HUES64 (cell line): Measurements from ENCODE around the gene ANK2.

Source experiments
- H3K27ac ChIP-seq: 2 replicates; pipeline ENCODE4 v1.7.0; 2013; ENCODE audit warnings: low read depth, low read length, inconsistent platforms
- H3K27me3 ChIP-seq: 2 replicates; pipeline ENCODE4 v1.6.1; 2013; ENCODE audit warnings: mild to moderate bottlenecking, low read length; ENCODE audit not compliant: insufficient read depth
- H3K36me3 ChIP-seq: 2 replicates; pipeline ENCODE4 v1.6.1; 2013; ENCODE audit warnings: mild to moderate bottlenecking, low read length; ENCODE audit not compliant: insufficient read depth
- H3K4me1 ChIP-seq: 2 replicates; pipeline ENCODE4 v1.6.1; 2013; ENCODE audit warnings: mild to moderate bottlenecking, low read length, moderate library complexity; ENCODE audit not compliant: insufficient read depth
- H3K4me3 ChIP-seq: 2 replicates; pipeline ENCODE4 v1.5.1; 2013; ENCODE audit warnings: mild to moderate bottlenecking, low read length, moderate library complexity
- H3K9ac ChIP-seq: 2 replicates; pipeline ENCODE4 v1.6.1; 2013; ENCODE audit warnings: mild to moderate bottlenecking, low read depth, low read length
- H3K9me3 ChIP-seq: 2 replicates; pipeline ENCODE4 v1.6.1; 2013; ENCODE audit warnings: low read depth, low read length; ENCODE audit not compliant: insufficient read depth
- WGBS: fragments of 150-250, 120-280 bp; methylation state at CpG from one replicate; pipeline ENCODE4 v1.1.7; 2013; ENCODE audit warnings: missing lambda C conversion rate; 5-methylcytosine and 5-hydroxymethylcytosine counted together

ANK2 gene

DNA sequence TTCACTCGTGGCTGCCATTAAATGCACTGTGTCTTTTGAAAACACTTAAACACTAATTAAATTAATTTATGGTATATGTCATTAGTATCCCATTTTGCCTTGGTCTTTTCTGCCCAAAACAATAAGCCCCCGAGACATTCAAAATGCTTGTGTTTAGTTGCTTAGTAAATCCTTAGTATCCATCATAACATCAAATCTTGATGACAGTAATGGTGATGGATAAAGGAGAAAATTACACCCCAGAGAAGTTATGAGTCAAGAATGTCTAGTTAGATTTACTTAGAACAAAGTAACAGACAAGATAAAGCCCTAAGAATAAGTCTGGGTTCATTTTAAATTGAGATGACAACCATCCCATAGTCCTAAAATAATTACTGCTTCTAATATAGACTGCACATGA lies 21.3 kb downstream of the ANK2 start:
- H3K27me3 ChIP-seq = no peaks in the 10 kb centered on the region
- 88% methylated on average over 1 of the region's 2 CpGs for WGBS
- H3K9me3 ChIP-seq = no peaks in the 10 kb centered on the region
- H3K4me1 ChIP-seq = peaks cover 17% of the 10 kb centered on the region
- no peak overlapping the region for H3K4me3 ChIP-seq
- H3K9ac ChIP-seq = no peak overlapping the region
- no peak overlapping the region for H3K27ac ChIP-seq
- H3K36me3 ChIP-seq = no peaks in the 10 kb centered on the region

DNA sequence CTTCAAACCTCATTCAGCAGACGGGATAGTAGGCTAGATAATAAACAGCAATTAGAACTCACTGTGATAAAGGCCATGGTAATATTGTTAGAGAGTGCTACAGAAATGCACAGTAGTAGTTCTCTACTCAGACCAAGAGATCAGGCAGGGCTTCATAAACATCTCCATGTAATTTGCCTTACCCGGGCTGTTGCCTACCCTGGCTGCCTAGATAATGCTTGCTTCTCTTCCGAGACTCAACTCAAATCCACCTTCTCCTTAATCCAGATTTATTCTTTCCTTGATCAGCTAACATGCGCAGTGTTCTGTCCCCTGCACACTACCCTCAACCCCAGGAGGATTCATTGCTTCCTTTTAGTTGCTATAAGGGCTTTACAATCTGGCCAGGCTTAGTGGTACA lies 21.8 kb downstream of the ANK2 start:
- 91% methylated on average over 4 of the region's 4 CpGs for WGBS
- H3K27ac ChIP-seq = no peak overlapping the region
- H3K4me3 ChIP-seq = no peak overlapping the region

DNA sequence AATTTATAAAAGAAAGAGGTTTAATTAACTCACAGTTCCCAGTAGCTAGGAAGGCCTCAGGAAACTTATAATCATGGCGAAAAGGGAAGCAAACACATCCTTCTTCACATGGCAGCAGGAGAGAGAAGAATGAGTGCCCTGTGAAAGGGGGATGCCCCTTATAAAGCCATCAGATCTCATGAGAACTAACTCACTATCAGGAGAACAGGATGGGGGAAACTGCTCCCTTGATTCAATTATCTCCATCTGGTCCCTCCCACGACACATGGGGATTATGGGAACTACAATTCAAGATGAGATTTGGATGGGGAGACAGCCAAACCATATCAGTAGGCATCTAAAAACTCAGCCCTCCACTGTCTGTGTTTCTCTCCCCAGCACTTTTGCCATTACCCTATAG lies 22.4 kb downstream of the ANK2 start:
- no peaks in the 10 kb centered on the region for H3K27me3 ChIP-seq
- H3K4me1 ChIP-seq = peaks cover 7% of the 10 kb centered on the region; the same call in 1 of the 2 replicates
- H3K9ac ChIP-seq = no peak overlapping the region
- 100% methylated on average over 1 of the region's 2 CpGs for WGBS
- no peaks in the 10 kb centered on the region for H3K36me3 ChIP-seq
- no peaks in the 10 kb centered on the region for H3K9me3 ChIP-seq
- H3K27ac ChIP-seq = no peak overlapping the region
- no peak overlapping the region for H3K4me3 ChIP-seq

More for the DNA sequence above, 21.8 kb downstream of the ANK2 start:
- H3K9me3 ChIP-seq = no peaks in the 10 kb centered on the region
- H3K4me1 ChIP-seq = peaks cover 12% of the 10 kb centered on the region; the same call in 1 of the 2 replicates
- H3K36me3 ChIP-seq = no peaks in the 10 kb centered on the region
- H3K27me3 ChIP-seq = no peaks in the 10 kb centered on the region
- H3K9ac ChIP-seq = no peak overlapping the region

DNA sequence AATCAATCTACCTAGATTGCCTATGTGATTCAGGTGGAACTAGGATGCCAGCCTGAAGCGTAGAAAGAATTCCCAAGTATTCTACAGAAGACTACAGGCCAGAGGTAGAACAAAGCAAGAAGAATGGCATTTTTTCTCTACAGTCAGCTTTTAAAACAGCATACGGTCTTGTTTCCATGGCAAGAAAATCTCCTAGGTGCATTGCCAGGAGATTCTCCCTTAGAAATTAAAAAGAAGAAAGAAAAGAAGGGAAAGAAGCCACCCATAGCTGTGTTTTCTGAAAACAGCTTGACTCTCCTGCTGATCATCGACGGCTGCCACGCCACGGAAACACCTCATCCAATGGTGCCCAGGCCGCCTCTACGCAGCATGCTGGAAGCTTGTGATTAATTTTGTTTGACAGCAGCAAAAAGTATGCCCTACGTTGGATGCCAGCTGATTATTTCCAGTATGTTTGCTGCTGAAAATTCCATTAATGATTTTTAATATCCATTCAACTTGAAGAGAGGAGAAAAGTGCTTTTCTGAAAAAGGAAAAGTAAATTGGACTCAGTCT lies 24.1 kb downstream of the ANK2 start:
- H3K9me3 ChIP-seq = no peaks in the 10 kb centered on the region
- H3K4me1 ChIP-seq = peaks cover 13% of the 10 kb centered on the region; the same call in 1 of the 2 replicates
- H3K9ac ChIP-seq = no peak overlapping the region
- H3K27ac ChIP-seq = no peak overlapping the region
- H3K4me3 ChIP-seq = no peak overlapping the region
- WGBS = 94% methylated on average over 9 of the region's 9 CpGs
- H3K27me3 ChIP-seq = no peaks in the 10 kb centered on the region
- H3K36me3 ChIP-seq = no peaks in the 10 kb centered on the region

DNA sequence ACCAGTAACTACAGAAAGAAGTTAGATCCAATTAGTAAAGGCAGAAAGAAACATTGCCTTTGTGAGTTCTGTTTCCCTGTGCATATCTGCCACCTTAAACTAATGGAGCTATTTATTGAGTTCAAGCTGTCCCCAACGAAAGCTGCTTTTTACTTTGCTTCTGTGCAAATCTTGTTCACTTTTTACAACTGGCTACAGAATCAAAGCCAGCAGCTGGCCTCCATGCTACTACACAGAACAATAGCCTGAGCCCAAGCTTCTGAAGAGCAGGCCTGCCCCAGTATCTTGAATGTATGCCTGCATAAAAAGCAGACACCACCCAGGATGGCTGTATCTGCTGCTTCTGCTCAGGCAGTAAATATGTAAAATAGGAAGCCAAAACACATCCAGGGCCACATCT lies 28.1 kb downstream of the ANK2 start:
- Histone ChIP-seq H3K9me3 (no peaks in the 10 kb centered on the region), H3K4me3 (no peak overlapping the region), H3K27ac (no peak overlapping the region), H3K27me3 (no peaks in the 10 kb centered on the region), H3K9ac (no peak overlapping the region), H3K36me3 (no peaks in the 10 kb centered on the region), H3K4me1 (peaks cover 6% of the 10 kb centered on the region; the same call in 1 of the 2 replicates)
- 80% methylated on average over 1 of the region's 1 CpG for WGBS

DNA sequence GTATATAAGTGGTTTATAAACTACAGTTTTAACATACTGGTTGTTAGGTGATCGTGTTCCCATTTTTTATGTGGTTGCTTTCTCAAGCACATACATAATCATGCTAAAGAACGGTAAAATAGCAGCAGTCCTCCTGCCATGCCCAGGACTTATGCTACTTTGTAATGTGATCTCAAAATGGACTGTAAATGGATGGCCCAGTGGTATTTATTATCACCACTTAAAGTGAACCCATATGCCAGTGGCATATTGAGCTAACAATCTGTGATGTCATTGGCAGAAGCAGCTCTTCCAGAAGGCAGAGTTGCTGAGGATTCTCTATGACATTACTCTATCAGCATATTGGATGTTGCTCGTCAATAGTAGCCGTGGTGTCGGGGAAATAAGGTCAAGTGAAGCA lies 28.6 kb downstream of the ANK2 start:
- Histone ChIP-seq H3K9me3 (no peaks in the 10 kb centered on the region), H3K27ac (no peak overlapping the region), H3K36me3 (no peaks in the 10 kb centered on the region), H3K9ac (no peak overlapping the region), H3K27me3 (no peaks in the 10 kb centered on the region), H3K4me3 (no peak overlapping the region), H3K4me1 (peaks cover 6% of the 10 kb centered on the region; the same call in 1 of the 2 replicates)
- 100% methylated on average over 5 of the region's 5 CpGs for WGBS

DNA sequence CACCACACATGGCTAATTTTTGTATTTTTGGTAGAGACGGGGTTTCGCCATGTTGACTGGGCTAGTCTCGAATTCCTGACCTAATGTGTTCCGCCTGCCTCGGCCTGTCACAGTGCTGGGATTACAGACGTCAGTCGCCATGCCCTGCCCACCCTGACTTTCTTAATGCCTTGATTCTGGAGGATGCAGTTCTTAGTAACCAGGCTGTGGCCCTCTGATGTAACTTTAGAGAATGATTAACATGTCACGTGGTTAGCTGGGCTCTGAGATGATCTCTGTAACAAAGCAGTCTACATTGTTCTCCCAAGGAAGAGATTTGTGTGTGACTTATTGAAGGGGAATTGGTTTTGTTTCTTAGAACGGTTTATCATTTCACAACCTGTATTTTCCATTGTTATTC lies 30.6 kb downstream of the ANK2 start:
- H3K4me1 ChIP-seq = peaks cover 6% of the 10 kb centered on the region; the same call in 1 of the 2 replicates
- no peaks in the 10 kb centered on the region for H3K27me3 ChIP-seq
- no peaks in the 10 kb centered on the region for H3K9me3 ChIP-seq
- no peak overlapping the region for H3K27ac ChIP-seq
- H3K36me3 ChIP-seq = no peaks in the 10 kb centered on the region
- WGBS = 88% methylated on average over 8 of the region's 9 CpGs
- H3K9ac ChIP-seq = no peak overlapping the region
- no peak overlapping the region for H3K4me3 ChIP-seq

DNA sequence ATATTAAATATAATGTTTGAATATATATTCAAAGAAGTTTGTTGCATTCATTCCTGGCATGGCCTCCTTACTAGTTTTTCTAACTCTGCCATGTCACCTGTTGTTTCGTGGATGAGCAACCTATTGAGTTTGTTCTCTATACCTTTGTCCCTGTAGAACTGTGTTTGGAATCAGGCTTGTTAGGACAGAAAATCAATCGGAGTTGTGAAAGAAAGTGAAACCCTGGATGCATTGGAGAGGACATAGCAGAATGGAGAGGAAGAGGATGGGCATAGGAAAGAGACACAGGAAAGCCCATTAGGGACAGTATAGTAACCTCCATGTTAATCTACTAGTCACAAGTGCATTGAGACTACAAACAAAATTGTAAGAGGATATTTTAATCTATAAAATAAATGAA lies 31.2 kb downstream of the ANK2 start:
- Histone ChIP-seq H3K4me3 (no peak overlapping the region), H3K27ac (no peak overlapping the region), H3K9me3 (no peaks in the 10 kb centered on the region), H3K27me3 (no peaks in the 10 kb centered on the region), H3K4me1 (peaks cover 6% of the 10 kb centered on the region; the same call in 1 of the 2 replicates), H3K36me3 (no peaks in the 10 kb centered on the region), H3K9ac (no peak overlapping the region)
- WGBS = 85% methylated on average over 2 of the region's 2 CpGs

DNA sequence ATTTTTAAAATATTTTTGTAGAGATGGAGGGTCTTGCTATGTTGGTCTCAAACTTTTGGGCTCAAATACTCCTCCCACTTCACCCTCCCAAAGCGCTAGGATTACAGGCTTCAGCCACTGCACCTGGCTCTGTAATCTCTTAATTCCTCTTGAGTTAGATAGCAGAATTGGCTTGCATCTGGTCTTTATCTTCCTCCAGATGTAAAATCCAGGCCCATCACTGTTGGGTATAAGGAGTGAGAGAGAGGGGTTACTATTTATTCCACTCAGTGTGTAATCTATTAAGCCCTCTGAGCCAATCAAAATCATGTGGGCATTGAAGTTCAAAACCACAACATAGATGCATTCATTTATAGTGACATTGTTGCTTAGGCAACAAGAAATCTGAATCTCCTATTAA lies 33.9 kb downstream of the ANK2 start:
- Histone ChIP-seq H3K36me3 (no peaks in the 10 kb centered on the region), H3K27ac (no peak overlapping the region), H3K27me3 (no peaks in the 10 kb centered on the region), H3K4me1 (no peaks in the 10 kb centered on the region), H3K4me3 (no peak overlapping the region), H3K9ac (no peak overlapping the region), H3K9me3 (no peaks in the 10 kb centered on the region)
- WGBS = 82% methylated on average over 1 of the region's 1 CpG

DNA sequence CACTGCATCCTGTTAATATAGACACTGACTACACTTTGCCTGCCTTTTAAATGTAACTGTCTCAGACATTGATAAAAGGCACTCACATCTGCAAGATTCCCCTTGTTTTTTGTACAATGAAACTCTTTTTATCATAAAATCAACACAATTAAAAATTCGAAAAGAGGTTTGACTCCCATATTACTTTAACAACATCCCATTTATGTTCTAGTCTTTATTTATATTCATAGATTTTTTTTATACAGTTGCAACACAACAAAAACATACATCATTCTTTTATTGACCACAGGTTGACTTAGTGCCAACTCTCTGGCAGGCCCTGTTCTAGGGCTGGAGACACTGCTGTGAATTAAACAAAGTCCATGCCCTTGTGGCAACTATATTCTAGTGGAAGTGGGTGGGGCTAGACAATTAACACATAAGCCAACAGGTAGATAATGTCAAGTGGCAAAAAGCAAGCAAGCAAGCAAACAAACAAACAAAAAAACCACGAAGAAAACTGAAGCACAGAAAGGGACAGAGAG lies 36.8 kb downstream of the ANK2 start:
- Histone ChIP-seq H3K4me3 (no peak overlapping the region), H3K27me3 (no peaks in the 10 kb centered on the region), H3K4me1 (no peaks in the 10 kb centered on the region), H3K27ac (no peak overlapping the region), H3K36me3 (no peaks in the 10 kb centered on the region), H3K9ac (no peak overlapping the region), H3K9me3 (no peaks in the 10 kb centered on the region)
- WGBS = 90% methylated on average over 2 of the region's 2 CpGs

DNA sequence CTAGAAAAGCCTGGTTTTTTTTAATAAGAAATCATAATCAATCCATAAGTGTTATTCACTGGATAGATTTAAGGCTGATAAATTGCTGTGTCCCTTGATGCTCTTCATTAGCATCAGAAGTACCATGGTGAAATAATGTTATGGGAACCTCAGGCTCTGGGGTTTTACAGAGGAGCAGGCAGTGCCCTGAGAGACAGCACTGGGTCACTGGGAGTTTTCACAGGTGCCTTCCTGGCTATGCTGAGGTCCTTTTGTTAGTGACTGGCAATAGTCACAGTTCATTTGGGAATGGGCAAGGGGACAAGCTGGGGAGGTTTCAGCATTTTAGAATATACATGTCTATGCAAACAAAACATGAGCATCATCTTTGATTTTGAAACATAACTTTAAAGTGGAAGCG lies 38.6 kb downstream of the ANK2 start:
- Histone ChIP-seq H3K9me3 (no peaks in the 10 kb centered on the region), H3K9ac (no peak overlapping the region), H3K36me3 (no peaks in the 10 kb centered on the region), H3K27me3 (no peaks in the 10 kb centered on the region), H3K4me1 (no peaks in the 10 kb centered on the region), H3K4me3 (no peak overlapping the region), H3K27ac (no peak overlapping the region)
- 100% methylated on average over 1 of the region's 1 CpG for WGBS

DNA sequence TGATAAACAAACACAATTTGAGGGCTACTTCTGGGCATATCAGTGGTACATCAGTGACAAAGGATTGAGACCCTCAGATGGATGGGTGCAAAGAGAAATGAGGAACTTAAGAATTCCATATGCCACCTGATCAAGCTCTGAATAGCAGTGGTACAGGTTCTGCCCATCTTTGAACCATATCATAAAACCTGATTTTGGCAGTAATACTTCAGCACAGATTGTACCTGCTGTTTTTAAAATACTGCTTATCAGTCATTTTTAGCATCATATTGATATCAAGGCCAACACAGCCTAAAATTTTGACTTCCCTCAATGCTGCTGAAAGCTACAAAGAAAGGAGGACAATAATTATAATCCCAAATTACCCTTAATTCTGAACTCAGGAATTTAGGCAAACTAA lies 41.5 kb downstream of the ANK2 start:
- Histone ChIP-seq H3K27ac (no peak overlapping the region), H3K36me3 (no peaks in the 10 kb centered on the region), H3K4me1 (no peaks in the 10 kb centered on the region), H3K9me3 (no peaks in the 10 kb centered on the region), H3K9ac (no peak overlapping the region), H3K4me3 (no peak overlapping the region), H3K27me3 (no peaks in the 10 kb centered on the region)
